RPMI7951 (cell line): ENCODE results near the gene BDKRB1. TPM values are rescaled to one million over a fixed set of nuclear protein-coding genes. Genes with fewer than 3 reads are reported as not detected.

Experiments used
- DNase-seq: peaks from one replicate; pipeline ENCODE4 v3.0.0-alpha.2; 2012; ENCODE audit warnings: low read depth
- total RNA-seq: library from RNA; depleted of rRNA; stranded (reverse); fragments of >200 nt; shearing (Covaris generic); gene quantifications from 2 replicates; pipeline ENCODE4 v1.2.3, GENCODE V29; 2014

BDKRB1 gene
- total RNA-seq, 1 experiment from 2014 or later: 7.1 TPM

DNA sequence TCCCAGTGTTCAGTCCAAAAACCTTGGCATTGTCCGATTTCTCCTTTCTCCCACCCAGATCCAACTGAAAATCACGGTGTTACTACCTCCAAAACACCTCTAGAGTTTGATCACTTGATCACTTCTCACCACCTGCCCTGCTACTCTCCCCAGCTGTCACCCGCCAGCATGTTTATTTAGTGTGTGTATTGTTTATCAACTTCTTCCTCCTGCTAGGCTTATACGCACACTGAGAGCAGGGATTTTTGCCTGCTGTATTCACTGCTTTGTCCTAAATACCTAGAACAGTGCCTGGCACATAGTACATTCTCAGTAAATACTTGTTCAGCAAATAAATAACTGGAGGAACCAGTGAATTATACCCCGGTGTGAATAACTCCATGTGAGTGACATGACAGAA is 5.0 kb downstream of the BDKRB1 start:
- no peak for DNase-seq

GRCh38 chr14:96261772-96262655 is 6.0 kb downstream of the BDKRB1 start:
- DNase-seq: no peak

DNA sequence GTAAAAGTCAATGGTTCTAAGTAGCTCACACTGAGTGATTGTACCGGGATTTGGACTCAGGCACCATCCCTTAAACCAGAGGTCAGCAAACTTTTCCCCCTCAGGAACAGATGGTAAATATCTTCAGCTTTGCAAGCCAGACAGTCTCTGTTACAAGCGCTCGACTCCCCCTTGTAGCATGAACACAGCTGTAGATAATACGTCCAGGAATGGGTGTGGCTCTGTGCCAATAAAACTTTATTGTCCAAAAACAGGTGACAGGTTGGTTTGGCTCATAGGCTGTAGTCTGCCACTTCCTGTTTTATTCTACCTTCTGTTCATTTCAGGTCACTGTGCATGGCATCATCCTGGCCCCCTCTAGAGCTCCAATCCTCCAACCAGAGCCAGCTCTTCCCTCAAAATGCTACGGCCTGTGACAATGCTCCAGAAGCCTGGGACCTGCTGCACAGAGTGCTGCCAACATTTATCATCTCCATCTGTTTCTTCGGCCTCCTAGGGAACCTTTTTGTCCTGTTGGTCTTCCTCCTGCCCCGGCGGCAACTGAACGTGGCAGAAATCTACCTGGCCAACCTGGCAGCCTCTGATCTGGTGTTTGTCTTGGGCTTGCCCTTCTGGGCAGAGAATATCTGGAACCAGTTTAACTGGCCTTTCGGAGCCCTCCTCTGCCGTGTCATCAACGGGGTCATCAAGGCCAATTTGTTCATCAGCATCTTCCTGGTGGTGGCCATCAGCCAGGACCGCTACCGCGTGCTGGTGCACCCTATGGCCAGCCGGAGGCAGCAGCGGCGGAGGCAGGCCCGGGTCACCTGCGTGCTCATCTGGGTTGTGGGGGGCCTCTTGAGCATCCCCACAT is 7.6 kb downstream of the BDKRB1 start:
- DNase-seq: no peak

GRCh38 chr14:96264200-96264553 is 8.2 kb downstream of the BDKRB1 start:
- no peak for DNase-seq

GRCh38 chr14:96264853-96265252 is 8.8 kb downstream of the BDKRB1 start:
- DNase-seq: no peak

DNA sequence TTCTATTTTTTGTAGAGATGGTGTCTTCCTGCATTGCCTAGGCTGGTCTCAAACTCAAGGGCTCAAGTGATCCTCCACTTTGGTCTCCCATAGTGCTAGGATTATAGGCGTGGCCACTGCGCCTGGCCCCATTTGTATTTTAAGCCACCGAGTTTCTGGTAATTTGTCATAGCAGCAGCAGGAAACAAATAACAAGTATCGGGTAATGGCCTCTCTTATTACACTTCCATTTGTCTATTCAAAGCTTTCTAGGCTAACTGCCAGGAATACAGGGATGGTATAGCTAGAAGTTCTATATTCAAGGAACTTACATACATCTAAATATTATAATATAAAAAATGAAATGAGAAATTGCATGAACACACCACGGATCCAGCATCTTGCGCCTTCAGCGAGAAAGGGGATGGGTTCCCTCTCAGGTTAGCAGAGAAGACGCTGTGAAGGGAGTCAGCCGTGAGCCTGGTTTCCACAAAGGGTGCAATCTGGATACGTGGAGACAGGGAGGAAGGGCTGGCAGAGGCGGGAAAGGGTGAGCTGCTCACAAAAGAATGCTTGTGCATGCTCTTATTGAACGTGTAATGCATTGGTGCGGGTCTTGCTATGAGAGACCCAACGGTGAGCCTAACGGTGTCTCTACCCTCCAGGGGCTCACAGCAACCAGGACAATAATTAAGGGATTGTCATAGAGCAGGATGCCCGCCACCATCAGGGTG is 9.5 kb downstream of the BDKRB1 start:
- no peak for DNase-seq

- peak; percentile 99 for DNase-seq
These were observed 11.3 kb downstream of the BDKRB1 start for GRCh38 chr14:96267336-96267735.

DNA sequence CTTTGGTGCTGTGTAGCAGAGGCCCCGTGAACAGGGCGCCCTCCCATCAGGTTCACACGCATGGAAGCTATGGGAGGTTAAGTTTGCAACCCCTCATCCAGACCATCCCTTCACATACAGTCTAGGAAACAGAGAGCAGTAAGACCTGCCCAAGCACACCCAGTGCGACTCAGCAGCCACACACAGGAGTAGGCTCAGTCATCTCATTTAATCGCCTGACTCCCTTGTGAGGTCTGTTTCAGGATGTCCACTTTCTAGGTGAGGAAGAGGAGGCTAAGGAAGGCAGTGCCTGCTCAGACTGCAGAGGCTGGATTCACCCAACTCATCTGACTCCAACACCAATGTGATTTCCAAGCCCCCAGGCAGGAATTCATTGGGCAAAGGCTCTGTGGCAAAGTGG is 11.9 kb downstream of the BDKRB1 start:
- no peak for DNase-seq

DNA sequence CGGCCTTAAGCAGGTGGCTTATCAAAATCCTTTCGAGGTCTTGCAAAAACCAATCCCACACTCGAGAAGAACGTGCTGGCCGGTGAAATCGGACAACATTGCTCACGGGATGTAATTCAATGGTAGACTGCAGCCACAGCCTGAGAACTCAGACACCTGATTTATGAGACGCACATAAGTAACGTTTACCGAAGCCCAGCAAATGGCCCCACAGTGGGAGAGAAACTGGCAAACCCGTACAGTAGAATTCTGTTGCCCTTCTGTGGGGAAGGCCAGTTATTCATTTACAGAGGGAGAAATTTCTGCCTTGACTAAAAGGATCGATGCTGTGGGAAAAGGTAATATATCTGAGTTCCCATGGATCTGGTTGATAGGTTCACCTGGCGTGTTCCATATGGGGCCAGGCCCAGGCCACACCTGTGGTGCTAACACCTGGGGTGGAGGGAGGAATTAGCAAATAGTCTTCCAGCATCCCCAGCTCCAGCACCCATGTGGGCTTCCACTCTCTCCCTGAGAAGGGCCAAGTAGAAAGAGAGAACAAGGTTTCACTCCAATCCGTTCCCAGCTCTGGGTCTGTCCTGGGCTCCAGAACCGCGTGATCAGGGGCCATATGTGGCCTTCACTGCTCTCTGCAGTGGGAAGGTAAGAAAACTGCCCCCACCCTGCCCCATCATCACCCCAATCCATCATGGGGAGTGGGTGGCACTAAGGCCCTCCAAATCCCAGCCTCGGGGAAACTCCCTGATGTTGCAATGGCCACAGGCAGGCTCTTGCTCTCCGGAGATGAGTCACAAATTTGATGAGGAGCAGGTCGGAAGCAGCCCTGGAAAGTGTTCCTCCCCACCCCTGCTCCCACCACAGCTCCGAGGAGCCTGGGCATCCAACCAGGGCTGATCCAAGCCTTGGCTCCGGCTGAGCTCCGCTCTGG is 12.7 kb downstream of the BDKRB1 start:
- peak; percentile 98 for DNase-seq

- DNase-seq: no peak
These were observed 13.3 kb downstream of the BDKRB1 start for GRCh38 chr14:96269359-96269710.

DNA sequence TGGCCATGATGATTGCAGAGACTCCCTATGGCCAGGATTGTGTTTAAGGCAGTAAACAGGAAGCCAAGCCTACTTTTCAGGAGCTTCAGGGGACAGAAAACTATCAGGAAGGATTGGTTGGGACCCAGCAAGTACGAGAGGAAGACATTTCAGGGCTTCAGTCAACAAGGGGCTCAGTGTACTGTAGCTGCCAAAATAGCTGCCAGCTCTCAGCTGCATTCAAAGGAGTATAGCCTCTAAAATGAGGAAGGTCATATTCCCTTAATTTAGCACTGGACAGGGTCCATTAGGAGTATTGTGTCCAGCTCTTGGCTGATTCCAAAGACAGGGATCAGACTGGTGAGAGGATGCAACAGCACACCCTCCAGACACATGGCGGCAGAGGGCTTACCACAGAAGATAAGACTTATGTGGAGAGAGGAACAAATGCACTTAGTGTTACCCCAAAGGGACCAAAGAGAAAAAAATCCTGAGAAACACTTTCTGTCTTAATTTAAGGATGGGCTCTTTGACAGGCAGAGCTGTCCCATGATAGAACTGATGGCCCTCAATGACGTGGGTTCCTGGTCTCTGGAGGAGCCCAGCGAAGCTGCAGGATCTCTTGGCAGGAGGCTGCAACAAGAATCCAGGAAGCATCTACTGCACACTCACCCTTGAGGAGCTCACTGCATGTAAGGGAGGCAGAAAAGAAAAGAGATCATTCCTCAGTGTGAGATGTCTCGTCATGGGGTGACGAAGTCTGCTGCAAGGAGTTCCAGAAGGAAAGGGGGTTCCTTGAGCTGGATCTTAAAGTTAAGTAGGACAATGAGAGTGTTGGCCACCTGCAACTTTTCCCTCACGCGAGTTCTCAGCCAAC is 14.8 kb downstream of the BDKRB1 start:
- no peak for DNase-seq

DNA sequence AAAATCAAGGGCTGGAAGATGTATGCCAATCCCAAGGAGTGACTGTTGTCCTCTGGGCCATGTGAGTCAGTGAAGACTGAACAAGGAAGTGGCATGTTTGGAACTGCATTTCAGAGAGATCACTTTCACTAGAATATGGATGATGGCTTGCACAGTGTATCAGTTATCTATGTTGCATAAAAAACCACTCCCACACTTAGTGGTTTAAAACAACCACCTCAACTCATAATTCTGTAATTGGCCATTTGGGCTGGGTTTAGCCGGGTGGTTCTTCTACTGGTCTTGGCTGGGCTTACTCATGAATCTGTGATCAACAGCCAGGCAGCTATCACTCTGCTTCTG is 15.4 kb downstream of the BDKRB1 start:
- DNase-seq: peak; percentile 86

GRCh38 chr14:96272777-96273473 is 16.9 kb downstream of the BDKRB1 start:
- peak; percentile 67 for DNase-seq

DNA sequence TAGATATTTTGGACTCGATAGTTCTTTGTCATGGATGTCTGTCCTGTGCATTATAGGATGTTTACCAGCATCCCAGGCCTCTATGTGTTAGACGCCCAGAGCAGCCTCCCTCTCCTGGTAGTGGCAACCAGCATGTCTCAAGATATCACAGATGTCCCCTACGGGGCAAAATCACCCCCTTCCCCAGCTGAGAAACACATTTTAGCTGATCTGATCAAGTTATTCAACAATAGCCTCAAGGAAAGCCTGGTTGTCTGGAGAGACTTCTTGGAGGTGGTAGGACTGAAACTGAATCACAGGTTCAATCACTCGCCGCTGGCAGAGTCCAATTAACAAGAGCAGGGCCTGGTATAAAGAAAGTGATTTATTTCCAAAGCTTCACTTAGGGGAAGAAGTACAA is 17.6 kb downstream of the BDKRB1 start:
- DNase-seq: no peak

- no peak for DNase-seq
These were observed 18.1 kb downstream of the BDKRB1 start for GRCh38 chr14:96274122-96274521.

- peak; percentile 74 for DNase-seq
These were observed 18.5 kb downstream of the BDKRB1 start for GRCh38 chr14:96274543-96274942.

DNA sequence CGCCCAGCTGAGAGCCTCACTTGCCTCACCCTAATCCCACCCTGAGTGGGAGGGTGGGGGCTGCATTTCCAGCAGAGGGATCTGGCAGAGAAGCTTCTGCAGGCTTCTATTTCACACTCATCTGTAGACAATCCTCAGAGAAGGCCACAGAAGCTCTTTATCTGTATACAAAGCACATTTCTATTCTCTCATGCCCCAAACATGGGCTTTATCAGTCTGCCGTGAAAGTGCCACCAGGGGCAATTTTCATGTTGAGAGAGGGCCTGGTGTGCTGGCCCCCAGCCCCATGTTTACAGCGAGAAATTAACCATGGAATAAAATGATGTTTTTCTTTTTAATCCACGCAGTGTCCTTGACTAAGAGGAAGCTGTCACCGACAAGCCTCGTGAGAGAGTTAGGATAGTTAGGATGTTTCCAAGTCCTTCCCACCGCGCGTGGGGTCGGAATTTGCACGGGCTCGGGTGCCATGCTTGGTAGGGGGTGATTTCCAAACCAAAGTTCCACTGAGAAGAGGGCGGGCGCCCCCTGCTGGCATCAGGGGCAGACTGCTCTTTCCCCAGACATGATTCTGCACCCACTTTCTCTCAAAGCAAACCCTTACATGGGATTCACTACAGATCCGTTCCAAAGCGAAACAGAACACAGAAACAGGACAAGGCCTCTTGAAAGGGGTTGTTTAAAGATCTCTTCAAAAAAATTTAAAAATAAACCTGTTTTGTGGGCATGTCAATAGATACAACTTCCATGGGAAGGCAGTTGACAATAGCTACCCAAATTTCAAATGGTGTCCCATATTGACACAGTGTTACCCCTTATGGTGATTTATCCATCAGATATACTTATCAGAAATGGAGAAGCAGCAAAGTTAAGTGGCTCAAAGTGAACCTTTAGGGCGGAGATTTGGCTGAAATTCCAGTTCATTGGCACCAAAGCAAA is 19.4 kb downstream of the BDKRB1 start:
- peak; percentile 66 for DNase-seq

DNA sequence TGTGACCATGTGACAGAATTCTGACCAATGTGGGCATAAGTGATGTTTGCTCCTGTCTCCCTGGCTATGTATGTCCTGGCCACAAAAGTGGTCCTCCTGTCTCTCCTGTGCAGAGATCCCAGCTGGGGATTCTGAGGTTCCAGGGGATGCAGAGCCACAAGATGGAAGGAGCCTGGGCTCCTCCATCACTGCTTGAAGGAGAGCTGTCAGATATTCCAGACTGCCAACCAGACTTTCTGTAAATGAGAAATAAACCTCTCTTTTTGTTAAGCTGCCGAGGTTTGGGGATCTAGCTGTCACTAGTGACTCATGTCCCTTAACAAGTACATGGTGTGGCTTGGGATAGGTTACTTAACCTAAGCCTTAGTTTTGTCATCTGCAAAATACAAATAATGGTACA is 21.9 kb downstream of the BDKRB1 start:
- no peak for DNase-seq

GRCh38 chr14:96279564-96279963 is 23.6 kb downstream of the BDKRB1 start:
- DNase-seq: no peak
